ENCODE results near the gene SERPINB3. TPM values are rescaled to one million over a fixed set of nuclear protein-coding genes. Genes with fewer than 3 reads are reported as not detected.

The SERPINB3 gene
- total and polyA plus RNA-seq, 9 donors = 0.65 TPM; not detected in 8

- Histone ChIP-seq H3K27me3 (ENCODE audit: control insufficient read depth, insufficient read depth, low read length) (no peaks in the 10 kb centered on the region), H3K27ac (ENCODE audit: low read length) (no peak overlapping the region), H3K36me3 (ENCODE audit: control insufficient read depth, insufficient read depth, low read length) (no peaks in the 10 kb centered on the region), H3K4me3 (ENCODE audit: low read length) (no peak overlapping the region), H3K9me3 (replicated peaks; ENCODE audit: control insufficient read depth, low read depth, low read length) (peaks cover 12% of the 10 kb centered on the region), H3K4me1 (ENCODE audit: control insufficient read depth, insufficient read depth, low read length) (no peaks in the 10 kb centered on the region)
- DNase-seq = no peak
- 96% methylated on average over 2 of the region's 3 CpGs for WGBS (ENCODE audit: insufficient coverage)
Observed at GRCh38 chr18:63619661-63620060, 42.0 kb downstream of the SERPINB3 start.

- Histone ChIP-seq H3K4me3 (ENCODE audit: low read length) (no peak overlapping the region), H3K27me3 (ENCODE audit: control insufficient read depth, insufficient read depth, low read length) (no peaks in the 10 kb centered on the region), H3K27ac (ENCODE audit: low read length) (no peak overlapping the region), H3K4me1 (ENCODE audit: control insufficient read depth, insufficient read depth, low read length) (no peaks in the 10 kb centered on the region), H3K9me3 (replicated peaks; ENCODE audit: control insufficient read depth, low read depth, low read length) (peaks cover 2% of the 10 kb centered on the region), H3K36me3 (ENCODE audit: control insufficient read depth, insufficient read depth, low read length) (no peaks in the 10 kb centered on the region)
- no CpG with 5 or more reads among the region's 2 CpGs for WGBS (ENCODE audit: insufficient coverage)
- no peak for DNase-seq
Observed at GRCh38 chr18:63617915-63618234, 43.8 kb downstream of the SERPINB3 start.

GRCh38 chr18:63617049-63617914, 44.4 kb downstream of the SERPINB3 start:
- no peak overlapping the region for H3K27ac ChIP-seq (ENCODE audit: low read length)
- WGBS (ENCODE audit: insufficient coverage) = no CpG with 5 or more reads among the region's 3 CpGs
- H3K4me1 ChIP-seq (ENCODE audit: control insufficient read depth, insufficient read depth, low read length) = no peaks in the 10 kb centered on the region
- no peaks in the 10 kb centered on the region for H3K36me3 ChIP-seq (ENCODE audit: control insufficient read depth, insufficient read depth, low read length)
- H3K27me3 ChIP-seq (ENCODE audit: control insufficient read depth, insufficient read depth, low read length) = no peaks in the 10 kb centered on the region
- DNase-seq = no peak
- no peaks in the 10 kb centered on the region for H3K9me3 ChIP-seq (replicated peaks; ENCODE audit: control insufficient read depth, low read depth, low read length)
- H3K4me3 ChIP-seq (ENCODE audit: low read length) = no peak overlapping the region

- Histone ChIP-seq H3K27me3 (ENCODE audit: control insufficient read depth, insufficient read depth, low read length) (no peaks in the 10 kb centered on the region), H3K36me3 (ENCODE audit: control insufficient read depth, insufficient read depth, low read length) (no peaks in the 10 kb centered on the region), H3K27ac (ENCODE audit: low read length) (no peak overlapping the region), H3K9me3 (replicated peaks; ENCODE audit: control insufficient read depth, low read depth, low read length) (no peaks in the 10 kb centered on the region), H3K4me3 (ENCODE audit: low read length) (no peak overlapping the region), H3K4me1 (ENCODE audit: control insufficient read depth, insufficient read depth, low read length) (no peaks in the 10 kb centered on the region)
- DNase-seq = no peak
- WGBS (ENCODE audit: insufficient coverage) = 86% methylated on average over 4 of the region's 4 CpGs
Observed at GRCh38 chr18:63613420-63613819, 48.3 kb downstream of the SERPINB3 start.

GRCh38 chr18:63606526-63606925, 55.2 kb downstream of the SERPINB3 start:
- H3K27ac ChIP-seq (ENCODE audit: low read length) = no peak overlapping the region
- H3K4me1 ChIP-seq (ENCODE audit: control insufficient read depth, insufficient read depth, low read length) = no peaks in the 10 kb centered on the region
- DNase-seq = peak; percentile 2
- H3K4me3 ChIP-seq (ENCODE audit: low read length) = no peak overlapping the region
- H3K9me3 ChIP-seq (replicated peaks; ENCODE audit: control insufficient read depth, low read depth, low read length) = no peaks in the 10 kb centered on the region
- no peaks in the 10 kb centered on the region for H3K36me3 ChIP-seq (ENCODE audit: control insufficient read depth, insufficient read depth, low read length)
- no peaks in the 10 kb centered on the region for H3K27me3 ChIP-seq (ENCODE audit: control insufficient read depth, insufficient read depth, low read length)
- WGBS (ENCODE audit: insufficient coverage) = no CpG with 5 or more reads among the region's 3 CpGs

Other genes with a start within 250 kb of the SERPINB3 start
- gene VPS4B, start 239.4 kb downstream of the SERPINB3 start, total RNA-seq = 26.6 TPM
- gene VPS4B, start 239.4 kb downstream of the SERPINB3 start, polyA plus RNA-seq (ENCODE audit: insufficient read depth in 1 of 8, insufficient read length in 8 of 8, low replicate concordance in 1 of 8) = 10 to 100 TPM; 19.6 to 35.0 (median 23.8) TPM
- gene SERPINB5, start 184.9 kb downstream of the SERPINB3 start, total RNA-seq = not detected
- gene SERPINB5, start 184.9 kb downstream of the SERPINB3 start, polyA plus RNA-seq (ENCODE audit: insufficient read depth in 1 of 8, insufficient read length in 8 of 8, low replicate concordance in 1 of 8) = 1 to 10 TPM in 1 of 8 donors, under 1 TPM in 2, not detected in 5; 0.26 to 4.3 (median 0.76) TPM
- gene SERPINB12, start 119.5 kb downstream of the SERPINB3 start, total RNA-seq = 0.62 TPM
- 1 to 10 TPM in 1 of 8 donors, under 1 TPM in 7; 0.23 to 1.3 (median 0.43) TPM for gene SERPINB12, start 119.5 kb downstream of the SERPINB3 start, polyA plus RNA-seq (ENCODE audit: insufficient read depth in 1 of 8, insufficient read length in 8 of 8, low replicate concordance in 1 of 8)
- gene SERPINB13, start 74.5 kb downstream of the SERPINB3 start, total RNA-seq = not detected
- 1 to 10 TPM in 1 of 8 donors, under 1 TPM in 2, not detected in 5; 0.04 to 3.1 (median 0.16) TPM for gene SERPINB13, start 74.5 kb downstream of the SERPINB3 start, polyA plus RNA-seq (ENCODE audit: insufficient read depth in 1 of 8, insufficient read length in 8 of 8, low replicate concordance in 1 of 8)
- gene SERPINB4, start 17.6 kb downstream of the SERPINB3 start, total RNA-seq = not detected
- under 1 TPM in 2 of 8 donors, not detected in 6; 0.23 to 0.34 TPM for gene SERPINB4, start 17.6 kb downstream of the SERPINB3 start, polyA plus RNA-seq (ENCODE audit: insufficient read depth in 1 of 8, insufficient read length in 8 of 8, low replicate concordance in 1 of 8)
- not detected for gene SERPINB11, start 41.1 kb upstream of the SERPINB3 start, total RNA-seq
- gene SERPINB11, start 41.1 kb upstream of the SERPINB3 start, polyA plus RNA-seq (ENCODE audit: insufficient read depth in 1 of 8, insufficient read length in 8 of 8, low replicate concordance in 1 of 8) = not detected
- gene SERPINB7, start 113.5 kb upstream of the SERPINB3 start, total RNA-seq = not detected
- gene SERPINB7, start 113.5 kb upstream of the SERPINB3 start, polyA plus RNA-seq (ENCODE audit: insufficient read depth in 1 of 8, insufficient read length in 8 of 8, low replicate concordance in 1 of 8) = 10 to 100 TPM in 1 of 8 donors, under 1 TPM in 2, not detected in 5; 0.12 to 10.1 (median 0.42) TPM
- gene SERPINB2, start 225.8 kb upstream of the SERPINB3 start, total RNA-seq = 0.27 TPM
- 10 to 100 TPM in 1 of 8 donors, 1 to 10 TPM in 1, under 1 TPM in 5, not detected in 1; 0.10 to 29.4 (median 0.13) TPM for gene SERPINB2, start 225.8 kb upstream of the SERPINB3 start, polyA plus RNA-seq (ENCODE audit: insufficient read depth in 1 of 8, insufficient read length in 8 of 8, low replicate concordance in 1 of 8)
- gene SERPINB10, start 246.1 kb upstream of the SERPINB3 start, total RNA-seq = 0.04 TPM
- under 1 TPM; 0.05 to 0.95 (median 0.27) TPM for gene SERPINB10, start 246.1 kb upstream of the SERPINB3 start, polyA plus RNA-seq (ENCODE audit: insufficient read depth in 1 of 8, insufficient read length in 8 of 8, low replicate concordance in 1 of 8)

All from muscle of leg (tissue), 11 donors.